Heart left ventricle (tissue), 16 donors: ENCODE results near the gene CNOT10. TPM values are rescaled to one million over a fixed set of nuclear protein-coding genes. Genes with fewer than 3 reads are reported as not detected.
"Not testable (repeated sequence)": the region's sequence is repeated elsewhere in the genome, so short reads cannot be mapped to it uniquely, and the experiment has no call there.

Experiments
- ATAC-seq, 4 donors: fragments of 200-7000 bp; cut with Tn5 transposase; one replicate each; pipeline ENCODE4 v1.9.1; 2020 to 2022; ENCODE audit warnings: moderate library complexity in 4 of 4, mild to moderate bottlenecking in 3 of 4, moderate number of reproducible peaks in 1 of 4
- DNase-seq, 5 donors: peaks; one replicate each; pipeline ENCODE4 v3.0.0-alpha.2; 2020
- H3K27ac ChIP-seq, 12 donors: fragments of 200-600 bp; sonication (generic) in 4 of 12; one replicate each; pipeline versions ENCODE4 v1.5.0 to v1.8.0; 2016 to 2022; ENCODE audit warnings: mild to moderate bottlenecking in 2 of 12
- H3K27me3 ChIP-seq, 9 donors: fragments of 200-600 bp; sonication (generic) in 2 of 9; one replicate each; pipeline versions ENCODE4 v1.5.1 to v1.8.0; 2016 to 2022; ENCODE audit warnings: mild to moderate bottlenecking in 3 of 9
- H3K36me3 ChIP-seq, 9 donors: fragments of 200-600 bp; sonication (generic) in 2 of 9; one replicate each; pipeline versions ENCODE4 v1.5.0 to v1.8.0; 2018 to 2022; ENCODE audit warnings: mild to moderate bottlenecking in 2 of 9
- H3K4me1 ChIP-seq, 12 donors: fragments of 200-600 bp; sonication (generic) in 4 of 12; one replicate each; pipeline versions ENCODE4 v1.5.0 to v1.8.0; 2016 to 2022; ENCODE audit warnings: mild to moderate bottlenecking in 3 of 12
- H3K4me3 ChIP-seq, 12 donors: fragments of 200-600 bp; sonication (generic) in 4 of 12; one replicate each; pipeline versions ENCODE4 v1.5.0 to v1.8.0; 2017 to 2022; ENCODE audit warnings: mild to moderate bottlenecking in 9 of 12, moderate library complexity in 4 of 12
- H3K9me3 ChIP-seq, 12 donors: fragments of 200-600 bp; sonication (generic) in 4 of 12; one replicate each; pipeline versions ENCODE4 v1.5.0 to v1.8.0; 2016 to 2022; ENCODE audit warnings: mild to moderate bottlenecking in 1 of 12
- POLR2A ChIP-seq, 2 donors: fragments of 450-650 bp; IDR thresholded peaks; one replicate each; pipeline ENCODE4 v1.6.1; 2017; ENCODE audit warnings: antibody characterized with exemption in 2 of 2, mild to moderate bottlenecking in 2 of 2, moderate library complexity in 2 of 2
- whole genome bisulfite sequencing, 4 donors: extraction: QIAGEN DNeasy Blood & Tissue Kit in 2 of 4; methylation state at CpG; one replicate each; pipeline versions ENCODE4 v1.1.5 to v1.1.7; 2013 to 2018; 5-methylcytosine and 5-hydroxymethylcytosine counted together
- intact Hi-C, 10 donors: fragments of 100-400 bp; cut with DNase I; formaldehyde crosslinking; loops; one replicate each; pipeline versions ENCODE4 v1.11.1 to v1.14.2; 2022
- polyA plus RNA-seq, 2 donors: library from polyadenylated mRNA; stranded (reverse); fragments of 200-250 nt; gene quantifications; one replicate each; pipeline ENCODE4 v1.2.3, GENCODE V29; 2013
- total RNA-seq, 9 donors: library from RNA; depleted of rRNA in 2 of 9; stranded (reverse); fragments of >200 nt in 2 of 9; fragmentation: NEBNext Ultra II Directional in 3 of 9; extraction: Animal tissue kit (Norgen Biotek cat#: 25700) in 3 of 9; gene quantifications; one replicate each; pipeline versions ENCODE4 v1.1.0 to v1.2.4, GENCODE V29; 2016 to 2023
- TF ChIP-seq, protein P1 (sequence below), 12 donors: fragments of 200-600 bp; sonication (generic) in 4 of 12; IDR thresholded peaks; one replicate each; pipeline versions ENCODE4 v1.5.0 to v1.8.0; 2018 to 2022; ENCODE audit warnings: antibody characterized with exemption in 12 of 12, mild to moderate bottlenecking in 5 of 12
- donor health status: ischemic (EF 13 %, LVEDD 7.1; RV severe dilation, severe dysfunction).
- donor health status: healthy with polysubstance abuse.
- donor health status: DM: no; HTN: yes; CAD: no.
- donor health status: DM: no; HTN: no; CAD: no.
- donor health status: ischemic (EF 25% LVEDD 6.9; RV normal size, moderate dysfunction).
- donor health status: ischemic (EF 25% LVEDD 5.7; RV mildly dilated, moderate dysfunction).
- donor health status: healthy.
- donor health status: DM: yes; HTN: yes; CAD: no.
- donor health status: ischemic (EF 35%, LVEDD 5.7; RV mildly dilated, moderate dysfunction).
- donor health status: nonischemic (EF 11% LVEDD 7.7; RV severe dilation, severe dysfunction).
- donor health status: DM: yes; HTN: yes; CAD: no.
- donor health status: PGD.
- donor health status: ischemic (EF 29% LVEDD 5.4; RV normal size, mild dysfunction).
- donor health status: nonischemic (EF 23%, LVEDD 6.1; RV moderate dilation, normal function).

The CNOT10 gene
- total and polyA plus RNA-seq, 11 donors: 6.3 to 23.3 (median 15.9) TPM

DNA sequence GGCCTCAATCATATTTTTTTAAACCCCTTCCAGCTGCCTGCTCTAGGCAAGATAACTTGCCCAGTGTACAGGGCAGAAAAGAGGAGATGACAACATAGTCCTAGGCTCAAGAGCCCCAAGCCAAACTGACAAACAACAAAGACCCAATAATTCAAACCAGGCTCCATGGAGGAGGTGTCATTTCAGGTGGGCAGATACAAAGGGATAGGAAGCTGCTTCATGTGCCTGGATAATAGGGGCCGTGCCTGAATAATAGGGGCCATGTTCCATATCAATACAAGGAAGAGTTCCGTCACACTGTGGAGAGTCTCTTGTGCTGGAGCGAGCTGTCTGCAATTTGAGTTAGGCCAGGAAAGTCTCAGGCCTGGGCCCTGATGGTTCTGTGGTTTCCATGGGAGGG, 97.4 kb downstream of the CNOT10 start:
- Histone ChIP-seq H3K27ac (no peak overlapping the region), H3K9me3 (no peaks in the 10 kb centered on the region), H3K4me3 (no peak overlapping the region), H3K4me1 (peaks cover 0 to 14% (median 3%) of the 10 kb centered on the region in 12 donors), H3K27me3 (no peaks in the 10 kb centered on the region), H3K36me3 (no peaks in the 10 kb centered on the region)
- intact Hi-C loops: loop anchor here in 2 of 10 donors (5.0 to 10.0 kb wide), 3 partner anchors 45 to 270 kb away; no protein-coding TSS in a partner anchor
- TF ChIP-seq, protein P1, sequence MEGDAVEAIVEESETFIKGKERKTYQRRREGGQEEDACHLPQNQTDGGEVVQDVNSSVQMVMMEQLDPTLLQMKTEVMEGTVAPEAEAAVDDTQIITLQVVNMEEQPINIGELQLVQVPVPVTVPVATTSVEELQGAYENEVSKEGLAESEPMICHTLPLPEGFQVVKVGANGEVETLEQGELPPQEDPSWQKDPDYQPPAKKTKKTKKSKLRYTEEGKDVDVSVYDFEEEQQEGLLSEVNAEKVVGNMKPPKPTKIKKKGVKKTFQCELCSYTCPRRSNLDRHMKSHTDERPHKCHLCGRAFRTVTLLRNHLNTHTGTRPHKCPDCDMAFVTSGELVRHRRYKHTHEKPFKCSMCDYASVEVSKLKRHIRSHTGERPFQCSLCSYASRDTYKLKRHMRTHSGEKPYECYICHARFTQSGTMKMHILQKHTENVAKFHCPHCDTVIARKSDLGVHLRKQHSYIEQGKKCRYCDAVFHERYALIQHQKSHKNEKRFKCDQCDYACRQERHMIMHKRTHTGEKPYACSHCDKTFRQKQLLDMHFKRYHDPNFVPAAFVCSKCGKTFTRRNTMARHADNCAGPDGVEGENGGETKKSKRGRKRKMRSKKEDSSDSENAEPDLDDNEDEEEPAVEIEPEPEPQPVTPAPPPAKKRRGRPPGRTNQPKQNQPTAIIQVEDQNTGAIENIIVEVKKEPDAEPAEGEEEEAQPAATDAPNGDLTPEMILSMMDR (IDR thresholded peaks at IDR 0.05): no peak
- no peak for TF ChIP-seq POLR2A (IDR thresholded peaks at IDR 0.05)
- ATAC-seq (no peak), DNase-seq (no peak)
- 92 to 99% (median 96%) methylated on average over 3 of the region's 3 CpGs for WGBS, 4 donors

DNA sequence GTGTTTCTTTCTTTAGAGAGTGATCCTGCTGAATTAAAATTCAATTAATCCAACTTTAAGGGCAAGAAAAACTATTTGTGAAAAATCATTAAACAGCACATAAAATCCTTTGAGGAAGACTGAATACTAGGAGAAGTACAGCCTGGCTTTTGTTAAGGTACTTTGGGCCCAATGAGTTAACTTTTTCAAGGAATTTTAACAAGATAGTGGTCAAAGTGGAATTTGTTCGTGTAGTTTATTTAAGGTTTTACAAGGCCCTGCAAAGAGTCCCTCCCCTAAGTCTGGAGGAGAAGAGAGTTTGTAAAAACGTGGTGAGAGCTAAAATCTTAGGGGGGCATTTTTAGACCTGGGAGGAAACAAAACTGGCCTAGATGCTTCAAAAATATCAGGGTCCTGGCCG, 106.8 kb downstream of the CNOT10 start:
- Histone ChIP-seq H3K4me1 (no peaks in the 10 kb centered on the region), H3K27ac (no peak overlapping the region), H3K9me3 (no peaks in the 10 kb centered on the region), H3K27me3 (no peaks in the 10 kb centered on the region), H3K36me3 (no peaks in the 10 kb centered on the region), H3K4me3 (no peak overlapping the region)
- WGBS, 4 donors: 69 to 78% (median 74%) methylated on average over 3 of the region's 3 CpGs
- TF ChIP-seq, protein P1 (IDR thresholded peaks at IDR 0.05): no peak
- ATAC-seq (no peak), DNase-seq (no peak)
- intact Hi-C loops: no loop called here

DNA sequence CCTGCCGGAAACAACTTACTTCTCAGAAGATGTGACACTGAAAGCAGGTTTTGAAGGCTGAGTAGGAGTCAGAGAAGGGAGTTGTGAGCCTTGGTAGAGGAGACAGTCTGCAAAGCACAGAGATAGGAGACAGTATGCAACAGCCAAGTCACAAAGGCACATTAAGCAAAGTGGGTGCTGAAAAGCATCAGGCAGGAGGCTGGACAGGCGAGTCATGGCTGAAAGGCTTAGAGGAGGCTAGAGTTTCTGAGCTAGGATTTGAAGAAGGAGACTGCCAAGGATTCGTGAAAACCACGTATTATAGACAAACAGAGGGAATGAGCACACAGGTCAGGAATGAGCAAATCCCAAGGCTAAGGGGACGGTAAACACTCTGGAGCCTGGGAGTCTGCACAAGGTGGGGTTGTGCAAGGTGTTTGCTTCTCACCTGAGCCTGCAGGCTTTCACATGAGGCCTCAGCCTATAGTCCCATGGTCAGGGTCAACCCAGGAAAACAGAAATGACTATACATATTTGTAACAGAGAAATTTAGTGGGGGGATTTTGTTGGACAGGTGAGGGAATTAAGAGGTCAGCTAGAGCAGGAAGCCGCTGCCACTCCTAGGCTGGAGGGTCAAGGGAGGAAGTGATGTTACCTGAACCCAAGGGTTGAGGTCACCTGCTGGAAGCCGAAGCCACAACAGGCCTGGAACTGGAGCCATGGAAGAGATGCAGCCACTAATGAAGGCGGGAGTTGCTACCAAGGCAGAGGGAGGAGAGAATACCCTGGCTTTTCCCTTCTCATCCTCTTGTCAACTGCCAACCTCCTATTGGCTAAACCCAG, 109.7 kb downstream of the CNOT10 start:
- H3K27ac ChIP-seq: no peak overlapping the region
- WGBS, 4 donors: 86 to 88% (median 87%) methylated on average over 8 of the region's 8 CpGs
- no peak for DNase-seq
- no peaks in the 10 kb centered on the region for H3K4me1 ChIP-seq
- H3K4me3 ChIP-seq: no peak overlapping the region
- TF ChIP-seq, protein P1 (IDR thresholded peaks at IDR 0.05): no peak
- no peaks in the 10 kb centered on the region for H3K27me3 ChIP-seq
- intact Hi-C loops: no loop called here
- H3K9me3 ChIP-seq: no peaks in the 10 kb centered on the region
- no peak for ATAC-seq
- H3K36me3 ChIP-seq: no peaks in the 10 kb centered on the region

DNA sequence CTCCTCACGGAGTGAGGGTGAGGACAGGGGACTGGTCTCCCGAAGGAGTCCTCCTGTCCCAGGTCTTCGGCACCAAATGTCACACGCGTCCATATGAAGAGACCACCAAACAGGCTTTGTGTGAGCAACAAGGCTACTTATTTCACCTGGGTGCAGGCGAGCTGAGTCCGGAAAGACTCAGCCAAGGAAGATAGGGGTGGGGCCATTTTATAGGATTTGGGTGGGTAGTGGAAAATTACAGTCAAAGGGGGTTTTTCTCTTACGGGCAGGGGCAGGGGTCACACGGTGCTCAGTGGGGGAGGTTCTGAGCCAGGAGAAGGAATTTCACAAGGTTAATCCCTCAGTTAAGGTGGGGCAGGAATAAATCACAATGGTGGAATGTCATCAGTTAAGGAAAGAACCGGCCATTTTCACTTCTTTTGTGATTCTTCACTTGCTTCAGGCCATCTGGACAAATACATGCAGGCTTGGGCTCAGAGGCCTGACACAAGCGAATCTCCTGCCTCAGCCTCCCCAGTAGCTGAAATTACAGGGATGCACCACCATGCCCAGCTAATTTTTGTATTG, 111.5 kb downstream of the CNOT10 start:
- intact Hi-C loops, H3K4me1 ChIP-seq: not testable (repeated sequence)

More for the DNA sequence above, 111.5 kb downstream of the CNOT10 start:
- not testable (repeated sequence) for ATAC-seq, DNase-seq, H3K9me3 ChIP-seq, H3K27me3 ChIP-seq, H3K27ac ChIP-seq, H3K4me3 ChIP-seq, H3K36me3 ChIP-seq
- 81 to 89% (median 86%) methylated on average over 11 of the region's 11 CpGs for WGBS, 4 donors
